Liver (tissue), 9 donors: ENCODE measurements around the gene PITPNB. TPM values are rescaled to one million over a fixed set of nuclear protein-coding genes. Genes with fewer than 3 reads are reported as not detected.

Experiments
- DNase-seq: peaks from one replicate; pipeline ENCODE4 v3.0.0-alpha.2; 2017; ENCODE audit warnings: low spot score
- H3K27ac ChIP-seq, 2 donors: one replicate each; pipeline ENCODE4 v1.7.0; 2013; ENCODE audit warnings: inconsistent platforms in 2 of 2, low read length in 2 of 2, control low read depth in 1 of 2, low read depth in 1 of 2, mild to moderate bottlenecking in 1 of 2
- H3K27me3 ChIP-seq, 4 donors: one replicate each; pipeline versions ENCODE4 v1.6.1 to v1.7.0; 2013; ENCODE audit warnings: low read length in 3 of 4, inconsistent platforms in 1 of 4, mild to moderate bottlenecking in 1 of 4, moderate library complexity in 1 of 4; ENCODE audit not compliant: control insufficient read depth in 4 of 4, insufficient read depth in 4 of 4
- H3K36me3 ChIP-seq, 4 donors: one replicate each; pipeline versions ENCODE4 v1.6.1 to v1.7.0; 2013; ENCODE audit warnings: low read length in 3 of 4, mild to moderate bottlenecking in 3 of 4, low read depth in 1 of 4, moderate library complexity in 1 of 4; ENCODE audit not compliant: control insufficient read depth in 4 of 4, insufficient read depth in 3 of 4
- H3K4me1 ChIP-seq, 4 donors: one replicate each; pipeline versions ENCODE4 v1.6.1 to v1.7.0; 2013; ENCODE audit warnings: low read length in 3 of 4, mild to moderate bottlenecking in 3 of 4, moderate library complexity in 1 of 4; ENCODE audit not compliant: control insufficient read depth in 4 of 4, insufficient read depth in 4 of 4
- H3K4me3 ChIP-seq, 3 donors: one replicate each; pipeline versions ENCODE4 v1.6.1 to v1.7.0; 2013; ENCODE audit warnings: low read length in 3 of 3, control low read depth in 1 of 3, low read depth in 1 of 3, mild to moderate bottlenecking in 1 of 3
- H3K9ac ChIP-seq, 2 donors: one replicate each; pipeline ENCODE4 v1.7.0; 2013; ENCODE audit warnings: low read length in 2 of 2, mild to moderate bottlenecking in 2 of 2, moderate library complexity in 2 of 2, control low read depth in 1 of 2, low read depth in 1 of 2
- H3K9me3 ChIP-seq, 4 donors: one replicate each; pipeline versions ENCODE4 v1.6.1 to v1.7.0; 2013; ENCODE audit warnings: low read length in 3 of 4; ENCODE audit not compliant: control insufficient read depth in 4 of 4
- EGR1 ChIP-seq, 2 donors: IDR thresholded peaks; 2 replicates each; pipeline ENCODE4 v1.6.1; 2016 to 2018; ENCODE audit warnings: antibody characterized with exemption in 2 of 2, low read depth in 2 of 2
- FOXA1 ChIP-seq: IDR thresholded peaks from 2 replicates; pipeline ENCODE4 v1.6.1; 2016; ENCODE audit warnings: antibody characterized with exemption
- FOXA2 ChIP-seq: IDR thresholded peaks from 2 replicates; pipeline ENCODE4 v1.6.1; 2016; ENCODE audit warnings: antibody characterized with exemption
- GABPA ChIP-seq, 2 donors: IDR thresholded peaks in 1 of 2; conservative IDR thresholded peaks in 1 of 2; 2 replicates each; pipeline ENCODE4 v1.6.1; 2016; ENCODE audit warnings: antibody characterized with exemption in 2 of 2, mild to moderate bottlenecking in 1 of 2, moderate library complexity in 1 of 2
- HNF4A ChIP-seq, 2 donors: conservative IDR thresholded peaks; 2 replicates each; pipeline ENCODE4 v1.6.1; 2016; ENCODE audit warnings: antibody characterized with exemption in 2 of 2, mild to moderate bottlenecking in 2 of 2
- HNF4G ChIP-seq: IDR thresholded peaks from 2 replicates; pipeline ENCODE4 v1.6.1; 2016; ENCODE audit warnings: antibody characterized with exemption
- JUND ChIP-seq, 2 donors: IDR thresholded peaks; 2 replicates each; pipeline ENCODE4 v1.6.1; 2016; ENCODE audit warnings: antibody characterized with exemption in 2 of 2
- NR2F2 ChIP-seq: IDR thresholded peaks from 2 replicates; pipeline ENCODE4 v1.6.1; 2016; ENCODE audit warnings: antibody characterized with exemption
- RAD21 ChIP-seq, 2 donors: IDR thresholded peaks; 2 replicates each; pipeline ENCODE4 v1.6.1; 2016; ENCODE audit warnings: antibody characterized with exemption in 2 of 2, mild to moderate bottlenecking in 2 of 2
- RXRA ChIP-seq, 2 donors: IDR thresholded peaks; 2 replicates each; pipeline ENCODE4 v1.6.1; 2017 to 2018; ENCODE audit warnings: antibody characterized with exemption in 2 of 2, mild to moderate bottlenecking in 1 of 2
- SP1 ChIP-seq: IDR thresholded peaks from 2 replicates; pipeline ENCODE4 v1.6.1; 2018; ENCODE audit warnings: antibody characterized with exemption, mild to moderate bottlenecking
- TAF1 ChIP-seq: conservative IDR thresholded peaks from 2 replicates; pipeline ENCODE4 v1.6.1; 2016; ENCODE audit warnings: antibody characterized with exemption, mild to moderate bottlenecking
- YY1 ChIP-seq: IDR thresholded peaks from 2 replicates; pipeline ENCODE4 v1.6.1; 2016; ENCODE audit warnings: antibody characterized with exemption, mild to moderate bottlenecking
- WGBS: extraction: QIAGEN DNeasy Blood & Tissue Kit; methylation state at CpG from one replicate; pipeline ENCODE4 v1.1.7; 2013; 5-methylcytosine and 5-hydroxymethylcytosine counted together
- polyA plus RNA-seq, 2 donors: library from polyadenylated mRNA; stranded (reverse) in 1 of 2; unstranded in 1 of 2; fragments of 200-250 nt in 1 of 2; fragments of >200 nt in 1 of 2; fragmentation: Nextera tagmentation in 1 of 2; extraction: Ambion mirVana in 1 of 2; gene quantifications; one replicate each; pipeline versions ENCODE4 v1.2.1 to v1.2.3, GENCODE V29; 2013 to 2015
- total RNA-seq, 2 donors: library from RNA; depleted of rRNA; stranded (reverse); fragments of >200 nt; gene quantifications; one replicate each; pipeline ENCODE4 v1.2.3, GENCODE V29; 2014
- TF ChIP-seq, protein P1 (sequence below): IDR thresholded peaks from 2 replicates; pipeline ENCODE4 v1.6.1; 2016; ENCODE audit warnings: antibody characterized with exemption
- TF ChIP-seq, protein P2 (sequence below): IDR thresholded peaks from 2 replicates; pipeline ENCODE4 v1.6.1; 2016; ENCODE audit warnings: antibody characterized with exemption, mild to moderate bottlenecking
- TF ChIP-seq, protein P3 (sequence below): fragments of 150-350 bp; IDR thresholded peaks from 2 replicates; pipeline ENCODE4 v1.5.1; 2017; ENCODE audit warnings: improper control_type of control experiment, low read depth, low read length; ENCODE audit not compliant: missing input control
- donor health status: healthy.
- donor health status: healthy.
- donor health status: healthy.
- donor health status: healthy.
- donor health status: healthy.

PITPNB gene
- total and polyA plus RNA-seq, 4 donors = 18.4 to 57.4 (median 34.4) TPM

DNA sequence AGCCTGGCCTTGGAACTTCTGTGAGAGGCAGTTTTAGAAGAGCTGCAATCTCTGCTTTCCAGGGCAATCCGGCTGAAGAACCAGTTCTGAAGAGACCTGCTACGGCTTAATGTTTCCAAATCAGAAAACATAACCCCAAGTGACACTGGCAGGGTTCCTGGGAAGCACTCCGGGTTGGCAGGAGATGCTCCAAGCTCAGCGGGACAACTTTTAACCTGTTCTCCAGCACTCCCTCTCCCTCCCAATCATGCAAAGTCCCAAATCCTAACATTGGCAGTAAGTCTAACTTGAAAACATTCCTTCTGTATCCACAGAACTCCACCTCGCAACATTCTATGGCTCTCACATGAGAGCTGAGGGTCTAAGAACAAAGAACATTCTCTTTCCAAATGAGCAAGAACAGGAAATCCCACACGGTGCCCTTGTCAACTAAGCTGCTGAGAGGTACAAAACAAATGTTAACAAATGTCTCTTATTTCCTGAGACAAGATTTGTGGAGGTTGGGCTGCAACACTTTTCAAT lies 69.0 kb downstream of the PITPNB start:
- Histone ChIP-seq H3K9me3 (no peaks in the 10 kb centered on the region), H3K4me3 (no peak overlapping the region), H3K36me3 (peaks cover 2 to 27% (median 17%) of the 10 kb centered on the region in 4 donors), H3K9ac (peak overlapping the region in 1 of 2 donors; percentile 43), H3K27me3 (no peaks in the 10 kb centered on the region), H3K4me1 (peaks cover 5 to 16% (median 15%) of the 10 kb centered on the region in 4 donors), H3K27ac (peak overlapping the region; percentile 29 to 45)
- no peak for DNase-seq
- TF ChIP-seq, protein P1, sequence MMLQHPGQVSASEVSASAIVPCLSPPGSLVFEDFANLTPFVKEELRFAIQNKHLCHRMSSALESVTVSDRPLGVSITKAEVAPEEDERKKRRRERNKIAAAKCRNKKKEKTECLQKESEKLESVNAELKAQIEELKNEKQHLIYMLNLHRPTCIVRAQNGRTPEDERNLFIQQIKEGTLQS = no peak
- TF ChIP-seq NR2F2 = peak; percentile 76
- TF ChIP-seq EGR1 (IDR thresholded peaks at IDR 0.05; ENCODE audit: low read depth in 2 of 2) = no peak
- peak; percentile 86 to 87 for TF ChIP-seq RXRA (IDR thresholded peaks at IDR 0.05)
- TF ChIP-seq, protein P2, sequence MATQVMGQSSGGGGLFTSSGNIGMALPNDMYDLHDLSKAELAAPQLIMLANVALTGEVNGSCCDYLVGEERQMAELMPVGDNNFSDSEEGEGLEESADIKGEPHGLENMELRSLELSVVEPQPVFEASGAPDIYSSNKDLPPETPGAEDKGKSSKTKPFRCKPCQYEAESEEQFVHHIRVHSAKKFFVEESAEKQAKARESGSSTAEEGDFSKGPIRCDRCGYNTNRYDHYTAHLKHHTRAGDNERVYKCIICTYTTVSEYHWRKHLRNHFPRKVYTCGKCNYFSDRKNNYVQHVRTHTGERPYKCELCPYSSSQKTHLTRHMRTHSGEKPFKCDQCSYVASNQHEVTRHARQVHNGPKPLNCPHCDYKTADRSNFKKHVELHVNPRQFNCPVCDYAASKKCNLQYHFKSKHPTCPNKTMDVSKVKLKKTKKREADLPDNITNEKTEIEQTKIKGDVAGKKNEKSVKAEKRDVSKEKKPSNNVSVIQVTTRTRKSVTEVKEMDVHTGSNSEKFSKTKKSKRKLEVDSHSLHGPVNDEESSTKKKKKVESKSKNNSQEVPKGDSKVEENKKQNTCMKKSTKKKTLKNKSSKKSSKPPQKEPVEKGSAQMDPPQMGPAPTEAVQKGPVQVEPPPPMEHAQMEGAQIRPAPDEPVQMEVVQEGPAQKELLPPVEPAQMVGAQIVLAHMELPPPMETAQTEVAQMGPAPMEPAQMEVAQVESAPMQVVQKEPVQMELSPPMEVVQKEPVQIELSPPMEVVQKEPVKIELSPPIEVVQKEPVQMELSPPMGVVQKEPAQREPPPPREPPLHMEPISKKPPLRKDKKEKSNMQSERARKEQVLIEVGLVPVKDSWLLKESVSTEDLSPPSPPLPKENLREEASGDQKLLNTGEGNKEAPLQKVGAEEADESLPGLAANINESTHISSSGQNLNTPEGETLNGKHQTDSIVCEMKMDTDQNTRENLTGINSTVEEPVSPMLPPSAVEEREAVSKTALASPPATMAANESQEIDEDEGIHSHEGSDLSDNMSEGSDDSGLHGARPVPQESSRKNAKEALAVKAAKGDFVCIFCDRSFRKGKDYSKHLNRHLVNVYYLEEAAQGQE = peak; percentile 47
- TF ChIP-seq RAD21 (IDR thresholded peaks at IDR 0.05) = peak; percentile 33 to 65
- no peak for TF ChIP-seq TAF1
- TF ChIP-seq JUND (IDR thresholded peaks at IDR 0.05) = peak in 1 of 2 donors; percentile 45
- peak; percentile 38 for TF ChIP-seq YY1
- TF ChIP-seq FOXA2 = peak; percentile 12
- peak; percentile 60 to 66 for TF ChIP-seq HNF4A (conservative IDR thresholded peaks at IDR 0.05)
- no peak for TF ChIP-seq HNF4G
- 18% methylated on average over 6 of the region's 6 CpGs for WGBS

DNA sequence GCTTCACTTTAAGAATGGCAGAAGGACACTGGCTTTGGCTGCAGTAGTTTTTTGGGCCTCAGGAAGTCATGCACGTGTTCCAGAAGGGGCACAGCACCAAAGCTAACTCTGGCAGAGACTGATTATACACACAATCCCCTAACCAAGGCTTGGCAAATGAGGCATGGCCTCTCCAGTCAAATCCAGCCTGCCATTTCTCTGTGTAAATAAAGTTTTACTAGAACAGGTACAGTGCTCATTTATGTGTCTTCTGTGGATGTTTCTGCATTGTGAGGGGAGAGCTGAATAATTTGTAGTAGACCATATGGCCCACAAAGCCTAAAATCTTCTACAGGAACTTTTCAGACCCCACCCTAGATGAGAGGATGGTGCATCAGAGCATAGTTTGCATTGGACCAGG lies 71.1 kb downstream of the PITPNB start:
- H3K27me3 ChIP-seq = no peaks in the 10 kb centered on the region
- peaks cover 5 to 16% (median 15%) of the 10 kb centered on the region in 4 donors for H3K4me1 ChIP-seq
- no peaks in the 10 kb centered on the region for H3K9me3 ChIP-seq
- peaks cover 2 to 23% (median 15%) of the 10 kb centered on the region in 4 donors for H3K36me3 ChIP-seq
- H3K9ac ChIP-seq = no peak overlapping the region
- 95% methylated on average over 1 of the region's 1 CpG for WGBS
- no peak for DNase-seq
- no peak overlapping the region for H3K27ac ChIP-seq
- no peak overlapping the region for H3K4me3 ChIP-seq
- TF ChIP-seq FOXA2 = no peak
- TF ChIP-seq FOXA1 = no peak
- TF ChIP-seq HNF4A (conservative IDR thresholded peaks at IDR 0.05) = no peak
- TF ChIP-seq, protein P1 = no peak
- TF ChIP-seq HNF4G = no peak
- TF ChIP-seq JUND (IDR thresholded peaks at IDR 0.05) = no peak
- no peak for TF ChIP-seq RAD21 (IDR thresholded peaks at IDR 0.05)
- no peak for TF ChIP-seq RXRA (IDR thresholded peaks at IDR 0.05)
- TF ChIP-seq SP1 = no peak
- no peak for TF ChIP-seq GABPA (IDR thresholded peaks at IDR 0.05 in 1 of 2, conservative IDR thresholded peaks at IDR 0.05 in 1 of 2)
- TF ChIP-seq, protein P3, sequence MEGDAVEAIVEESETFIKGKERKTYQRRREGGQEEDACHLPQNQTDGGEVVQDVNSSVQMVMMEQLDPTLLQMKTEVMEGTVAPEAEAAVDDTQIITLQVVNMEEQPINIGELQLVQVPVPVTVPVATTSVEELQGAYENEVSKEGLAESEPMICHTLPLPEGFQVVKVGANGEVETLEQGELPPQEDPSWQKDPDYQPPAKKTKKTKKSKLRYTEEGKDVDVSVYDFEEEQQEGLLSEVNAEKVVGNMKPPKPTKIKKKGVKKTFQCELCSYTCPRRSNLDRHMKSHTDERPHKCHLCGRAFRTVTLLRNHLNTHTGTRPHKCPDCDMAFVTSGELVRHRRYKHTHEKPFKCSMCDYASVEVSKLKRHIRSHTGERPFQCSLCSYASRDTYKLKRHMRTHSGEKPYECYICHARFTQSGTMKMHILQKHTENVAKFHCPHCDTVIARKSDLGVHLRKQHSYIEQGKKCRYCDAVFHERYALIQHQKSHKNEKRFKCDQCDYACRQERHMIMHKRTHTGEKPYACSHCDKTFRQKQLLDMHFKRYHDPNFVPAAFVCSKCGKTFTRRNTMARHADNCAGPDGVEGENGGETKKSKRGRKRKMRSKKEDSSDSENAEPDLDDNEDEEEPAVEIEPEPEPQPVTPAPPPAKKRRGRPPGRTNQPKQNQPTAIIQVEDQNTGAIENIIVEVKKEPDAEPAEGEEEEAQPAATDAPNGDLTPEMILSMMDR = no peak
- no peak for TF ChIP-seq TAF1
